DND-41 (cell line): ENCODE data around the gene GPC6.

Experiments used
- CTCF ChIP-seq: IDR thresholded peaks from 2 replicates; pipeline ENCODE4 v1.5.1; 2012; ENCODE audit warnings: borderline replicate concordance, low read length, moderate library complexity, mild to moderate bottlenecking; ENCODE audit not compliant: poor library complexity, severe bottlenecking; ENCODE audit errors: extremely low read depth
- EZH2 ChIP-seq: IDR thresholded peaks from 3 replicates; pipeline ENCODE4 v1.6.1; 2012; ENCODE audit warnings: borderline replicate concordance, low read depth, mild to moderate bottlenecking, moderate library complexity, low read length, inconsistent platforms; ENCODE audit not compliant: severe bottlenecking

GRCh38 chr13:93244918-93245280 lies 18.3 kb downstream of the GPC6 start:
- TF ChIP-seq CTCF (no peak), EZH2 (no peak)
